Middle frontal gyrus (tissue), 1 donor: ENCODE data around the gene ARRDC4.

Experiments used
- DNase-seq: peaks from one replicate; pipeline ENCODE4 v3.0.0-alpha.2; 2015; ENCODE audit warnings: low spot score; ENCODE audit errors: extremely low spot score

Gene ARRDC4

GRCh38 chr15:97998307-97999071, 38.0 kb downstream of the ARRDC4 start:
- no peak for DNase-seq

- no peak for DNase-seq
Observed at GRCh38 chr15:98000249-98001203, 40.0 kb downstream of the ARRDC4 start.

GRCh38 chr15:98001663-98002194, 41.2 kb downstream of the ARRDC4 start:
- no peak for DNase-seq

- DNase-seq, result no peak
Observed at GRCh38 chr15:98002419-98002818, 41.9 kb downstream of the ARRDC4 start.

- no peak for DNase-seq
Observed at GRCh38 chr15:98002866-98003265, 42.4 kb downstream of the ARRDC4 start.

GRCh38 chr15:98003518-98003917, 43.0 kb downstream of the ARRDC4 start:
- no peak for DNase-seq

GRCh38 chr15:98003996-98004395, 43.5 kb downstream of the ARRDC4 start:
- DNase-seq, result no peak

GRCh38 chr15:98005659-98006058, 45.2 kb downstream of the ARRDC4 start:
- DNase-seq, result no peak

GRCh38 chr15:98009169-98009568, 48.7 kb downstream of the ARRDC4 start:
- DNase-seq, result no peak

- DNase-seq, result no peak
Observed at GRCh38 chr15:98009971-98010370, 49.5 kb downstream of the ARRDC4 start.

- DNase-seq, result no peak
Observed at GRCh38 chr15:98012354-98012753, 51.9 kb downstream of the ARRDC4 start.

- no peak for DNase-seq
Observed at GRCh38 chr15:98013631-98014030, 53.1 kb downstream of the ARRDC4 start.

- DNase-seq, result no peak
Observed at GRCh38 chr15:98017150-98017964, 56.9 kb downstream of the ARRDC4 start.

GRCh38 chr15:98018761-98019351, 58.4 kb downstream of the ARRDC4 start:
- DNase-seq, result no peak
